Adrenal gland (tissue), 12 donors: ENCODE results near the gene ATP2B3. TPM values are rescaled to one million over a fixed set of nuclear protein-coding genes. Genes with fewer than 3 reads are reported as not detected.

Source experiments
- DNase-seq, 7 donors: peaks; one replicate each; pipeline ENCODE4 v3.0.0-alpha.2; 2019 to 2020
- H3K27ac ChIP-seq, 5 donors: fragments of 200-600 bp; sonication (generic) in 4 of 5; 1 replicate in 3 of 5; 2 replicates in 2 of 5; pipeline versions ENCODE4 v1.5.1 to v1.8.0; 2016 to 2020; ENCODE audit warnings: mild to moderate bottlenecking in 1 of 5
- H3K27me3 ChIP-seq: fragments of 200-600 bp; 2 replicates; pipeline ENCODE4 v1.8.0; 2021
- H3K36me3 ChIP-seq, 2 donors: fragments of 200-600 bp; replicated peaks in 1 of 2; 1 replicate in 1 of 2; 2 replicates in 1 of 2; pipeline versions ENCODE4 v1.5.1 to v1.8.0; 2018 to 2022
- H3K4me1 ChIP-seq, 2 donors: fragments of 200-600 bp; replicated peaks in 1 of 2; 1 replicate in 1 of 2; 2 replicates in 1 of 2; pipeline versions ENCODE4 v1.5.1 to v1.8.0; 2018 to 2021
- H3K4me3 ChIP-seq, 4 donors: fragments of 200-600 bp; sonication (generic) in 3 of 4; one replicate each; pipeline ENCODE4 v1.5.1; 2016 to 2018
- H3K9me3 ChIP-seq, 3 donors: fragments of 200-600 bp; sonication (generic) in 1 of 3; replicated peaks in 1 of 3; 1 replicate in 2 of 3; 2 replicates in 1 of 3; pipeline versions ENCODE4 v1.5.1 to v1.8.0; 2016 to 2021
- CTCF ChIP-seq, 6 experiments: fragments of 450-650 bp in 4 of 6; fragments of 200-600 bp in 2 of 6; sonication (generic) in 1 of 6; IDR thresholded peaks; 1 replicate in 5 of 6; 2 replicates in 1 of 6; pipeline versions ENCODE4 v1.5.1 to v1.8.0; 2016 to 2021; ENCODE audit warnings: antibody characterized with exemption in 6 of 6, mild to moderate bottlenecking in 2 of 6, moderate library complexity in 1 of 6
- POLR2A ChIP-seq, 2 donors: fragments of 450-650 bp; IDR thresholded peaks; one replicate each; pipeline ENCODE4 v1.6.1; 2017; ENCODE audit warnings: antibody characterized with exemption in 2 of 2, mild to moderate bottlenecking in 2 of 2, moderate library complexity in 1 of 2
- WGBS, 4 donors: extraction: QIAGEN DNeasy Blood & Tissue Kit in 2 of 4; methylation state at CpG; one replicate each; pipeline versions ENCODE4 v1.1.5 to v1.1.7; 2013 to 2017; 5-methylcytosine and 5-hydroxymethylcytosine counted together
- intact Hi-C, 2 donors: fragments of 100-400 bp; cut with DNase I; formaldehyde crosslinking; loops; one replicate each; pipeline versions ENCODE4 v1.14.1 to v1.15.0; 2022 to 2023
- polyA plus RNA-seq, 3 donors: library from polyadenylated mRNA; stranded (reverse); fragments of 200-250 nt in 2 of 3; fragments of 350-450 nt in 1 of 3; fragmentation: Illumina TruSeq in 1 of 3; extraction: RNeasy Lipid Tissue Mini Kit (QIAGEN cat#74804) in 1 of 3; gene quantifications; one replicate each; pipeline ENCODE4 v1.2.3, GENCODE V29; 2013 to 2014
- total RNA-seq, 9 donors: library from RNA; depleted of rRNA in 4 of 9; stranded (reverse); fragments of >200 nt in 4 of 9; fragments of 120-200 nt in 1 of 9; fragmentation: NEBNext Ultra II Directional in 1 of 9; extraction: Animal tissue kit (Norgen Biotek cat#: 25700) in 1 of 9; gene quantifications; one replicate each; pipeline versions ENCODE4 v1.1.0 to v1.2.4, GENCODE V29; 2013 to 2023
- donor health status: healthy with polysubstance abuse.
- donor health status: Bipolar disorder and iron deficiency.
- donor health status: DM: yes; HTN: yes; CAD: no.
- donor health status: DM: no; HTN: no; CAD: no.
- donor health status: DM: no; HTN: no; CAD: no.
- donor health status: DM: yes; HTN: yes; CAD: no.

The ATP2B3 gene
- total and polyA plus RNA-seq, 12 donors, result 1.1 to 46.4 (median 15.4) TPM

GRCh38 chrX:153588782-153589446, 71.5 kb downstream of the ATP2B3 start:
- Histone ChIP-seq H3K27me3 (no peaks in the 10 kb centered on the region), H3K4me3 (no peak overlapping the region), H3K36me3 (peaks cover 0 to 13% of the 10 kb centered on the region in 2 donors), H3K4me1 (no peaks in the 10 kb centered on the region), H3K9me3 (no peaks in the 10 kb centered on the region), H3K27ac (no peak overlapping the region)
- 88 to 100% (median 94%) methylated on average over 1 to 29 of the region's 29 CpGs for WGBS, 4 donors
- no peak for DNase-seq
- intact Hi-C loops, result no loop called here
- TF ChIP-seq CTCF (IDR thresholded peaks at IDR 0.05) (no peak), POLR2A (IDR thresholded peaks at IDR 0.05) (no peak)

GRCh38 chrX:153590961-153591956, 73.8 kb downstream of the ATP2B3 start:
- intact Hi-C loops, result no loop called here
- H3K4me1 ChIP-seq, result no peaks in the 10 kb centered on the region
- no peaks in the 10 kb centered on the region for H3K27me3 ChIP-seq
- peaks cover 0 to 25% of the 10 kb centered on the region in 2 donors for H3K36me3 ChIP-seq
- WGBS, 4 donors, result 83 to 93% (median 87%) methylated on average over 3 to 26 of the region's 26 CpGs
- no peak overlapping the region for H3K27ac ChIP-seq
- H3K4me3 ChIP-seq, result no peak overlapping the region
- no peak for TF ChIP-seq POLR2A (IDR thresholded peaks at IDR 0.05)
- no peak for TF ChIP-seq CTCF (IDR thresholded peaks at IDR 0.05)
- peak in 2 of 7 donors; percentile 12 to 58 for DNase-seq
- no peaks in the 10 kb centered on the region for H3K9me3 ChIP-seq

GRCh38 chrX:153592091-153592833, 74.8 kb downstream of the ATP2B3 start:
- DNase-seq, result no peak
- Histone ChIP-seq H3K9me3 (no peaks in the 10 kb centered on the region), H3K4me3 (no peak overlapping the region), H3K4me1 (no peaks in the 10 kb centered on the region), H3K36me3 (peaks cover 0 to 25% of the 10 kb centered on the region in 2 donors), H3K27me3 (no peaks in the 10 kb centered on the region), H3K27ac (no peak overlapping the region)
- WGBS, 4 donors, result 89 to 97% (median 93%) methylated on average over 7 to 30 of the region's 30 CpGs
- intact Hi-C loops, result no loop called here
- TF ChIP-seq POLR2A (IDR thresholded peaks at IDR 0.05), result no peak
- TF ChIP-seq CTCF (IDR thresholded peaks at IDR 0.05), result no peak
